NCI-H2227 treated with DMSO at 0.1 percent for 48 hours (cell line): Measurements from ENCODE around the gene VIT.

Experiments used
- DNase-seq: peaks from one replicate; lab custom pipeline; 2025; lab: John Stamatoyannopoulos, UW

The VIT gene, protein sequence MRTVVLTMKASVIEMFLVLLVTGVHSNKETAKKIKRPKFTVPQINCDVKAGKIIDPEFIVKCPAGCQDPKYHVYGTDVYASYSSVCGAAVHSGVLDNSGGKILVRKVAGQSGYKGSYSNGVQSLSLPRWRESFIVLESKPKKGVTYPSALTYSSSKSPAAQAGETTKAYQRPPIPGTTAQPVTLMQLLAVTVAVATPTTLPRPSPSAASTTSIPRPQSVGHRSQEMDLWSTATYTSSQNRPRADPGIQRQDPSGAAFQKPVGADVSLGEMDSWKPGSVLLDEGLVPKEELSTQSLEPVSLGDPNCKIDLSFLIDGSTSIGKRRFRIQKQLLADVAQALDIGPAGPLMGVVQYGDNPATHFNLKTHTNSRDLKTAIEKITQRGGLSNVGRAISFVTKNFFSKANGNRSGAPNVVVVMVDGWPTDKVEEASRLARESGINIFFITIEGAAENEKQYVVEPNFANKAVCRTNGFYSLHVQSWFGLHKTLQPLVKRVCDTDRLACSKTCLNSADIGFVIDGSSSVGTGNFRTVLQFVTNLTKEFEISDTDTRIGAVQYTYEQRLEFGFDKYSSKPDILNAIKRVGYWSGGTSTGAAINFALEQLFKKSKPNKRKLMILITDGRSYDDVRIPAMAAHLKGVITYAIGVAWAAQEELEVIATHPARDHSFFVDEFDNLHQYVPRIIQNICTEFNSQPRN

GRCh38 chr2:36696533-36696932 lies at the start of gene VIT:
Gene VIT (plus strand): TSS chr2:36696707. CDS start chr2:36716371, 19,664 bp downstream.
- no peak for DNase-seq

DNA sequence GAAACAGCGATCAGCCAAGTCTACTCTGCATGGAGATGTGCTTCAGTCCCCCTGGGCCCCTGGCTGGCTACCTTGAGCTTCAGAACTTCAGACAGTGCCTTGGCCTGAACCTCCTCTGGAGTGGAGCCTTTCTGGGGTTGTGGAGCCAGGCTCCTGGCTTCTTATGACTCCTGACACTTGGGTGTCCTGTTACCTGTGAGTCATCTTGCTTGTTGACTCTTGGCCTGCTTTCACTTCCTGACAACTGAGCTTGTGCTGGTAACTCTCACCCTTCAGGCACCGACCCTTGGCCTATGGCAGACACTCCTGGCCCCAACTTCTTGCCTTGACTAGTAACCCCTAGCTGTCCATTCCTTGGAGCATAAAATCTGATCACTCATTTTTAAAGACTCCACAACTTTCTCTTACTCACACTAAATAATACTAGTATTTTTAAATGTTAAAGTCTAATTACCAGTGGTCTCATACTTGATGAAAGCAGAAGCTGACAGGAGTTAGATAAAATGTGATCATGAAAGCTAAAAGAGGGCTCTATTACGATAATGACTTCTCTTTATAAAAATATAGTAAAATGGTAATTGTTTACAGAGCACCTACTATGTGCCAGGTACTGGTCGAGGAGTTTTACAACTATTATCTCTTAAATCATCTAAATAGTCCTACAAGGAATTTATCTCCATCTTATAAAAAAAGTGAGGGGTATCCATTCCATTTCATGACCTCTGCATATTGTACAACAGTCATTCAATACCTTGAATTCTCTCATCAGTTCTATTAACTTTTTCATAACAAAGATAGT lies 46.3 kb upstream of the VIT start:
- DNase-seq: no peak

GRCh38 chr2:36653155-36653554 lies 43.4 kb upstream of the VIT start:
- no peak for DNase-seq

DNA sequence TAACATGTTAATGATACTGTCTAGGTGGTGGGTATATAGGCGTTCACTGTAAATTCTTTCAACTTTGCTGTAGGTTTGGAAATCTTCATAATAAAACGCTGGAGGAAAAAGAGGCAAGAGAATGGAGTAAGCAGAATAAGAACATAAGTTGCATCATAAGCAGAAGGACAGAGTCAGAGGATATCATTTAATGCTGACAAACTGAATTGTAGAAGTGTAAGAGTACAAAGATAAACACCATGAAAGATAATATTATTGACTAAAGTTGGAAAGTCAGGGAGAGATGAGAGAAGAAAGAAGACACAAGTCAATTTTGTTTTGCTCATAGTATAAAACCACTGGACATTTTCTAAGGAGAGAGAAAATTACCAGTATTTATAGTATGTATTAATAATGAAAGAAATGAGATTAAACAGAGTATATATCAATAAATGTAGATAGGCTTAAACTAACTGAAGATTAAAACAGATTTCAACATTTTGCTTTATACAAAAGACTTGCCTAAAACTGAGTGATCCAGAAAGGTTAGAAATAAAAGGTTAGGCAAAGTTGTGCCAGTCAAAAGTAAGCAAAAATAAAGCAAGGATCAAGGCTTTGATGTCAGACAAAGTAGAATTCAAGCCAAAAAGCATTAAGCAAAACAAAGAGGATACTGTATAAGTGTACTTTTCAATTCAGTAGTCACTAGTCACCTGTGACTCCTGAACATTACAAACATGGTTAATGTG lies 42.4 kb upstream of the VIT start:
- no peak for DNase-seq

DNA sequence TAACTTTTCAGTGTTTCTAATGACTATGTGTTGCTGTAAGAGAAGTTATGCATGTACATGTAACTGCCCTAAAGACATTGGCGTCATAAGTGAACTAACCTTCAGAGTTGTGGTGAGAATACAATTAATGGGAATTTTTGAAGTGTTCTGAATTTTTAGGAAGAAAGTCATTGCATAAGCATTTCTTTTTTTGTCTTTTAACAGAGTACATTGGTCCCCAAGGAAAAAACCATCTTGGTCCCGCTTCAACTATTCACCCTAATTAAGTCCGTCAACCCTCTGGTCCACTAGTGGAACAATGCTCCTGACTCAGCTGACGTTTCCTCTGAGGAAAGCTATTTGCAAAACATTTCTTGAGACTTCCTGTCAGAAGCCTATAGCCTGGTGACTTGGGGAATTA lies 41.1 kb upstream of the VIT start:
- no peak for DNase-seq

DNA sequence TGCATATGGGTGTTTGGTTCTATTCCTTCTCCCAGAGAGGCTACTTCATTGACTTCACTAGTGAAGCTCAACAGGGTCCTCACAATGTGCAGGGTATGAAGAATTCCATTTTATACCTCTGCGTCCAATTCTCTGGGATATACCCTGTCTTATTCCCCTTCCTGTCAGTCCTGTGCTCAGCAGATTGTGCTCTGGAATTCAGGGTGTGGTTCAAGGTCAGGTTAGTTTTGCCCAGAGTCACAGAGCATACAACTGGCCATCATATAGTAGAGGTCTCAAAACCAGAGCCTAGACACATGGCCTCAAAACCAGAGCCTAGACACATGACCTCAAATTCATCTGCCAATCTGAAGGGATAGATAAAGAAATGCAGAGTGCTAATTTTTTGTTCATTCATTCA lies 38.8 kb upstream of the VIT start:
- DNase-seq: no peak

DNA sequence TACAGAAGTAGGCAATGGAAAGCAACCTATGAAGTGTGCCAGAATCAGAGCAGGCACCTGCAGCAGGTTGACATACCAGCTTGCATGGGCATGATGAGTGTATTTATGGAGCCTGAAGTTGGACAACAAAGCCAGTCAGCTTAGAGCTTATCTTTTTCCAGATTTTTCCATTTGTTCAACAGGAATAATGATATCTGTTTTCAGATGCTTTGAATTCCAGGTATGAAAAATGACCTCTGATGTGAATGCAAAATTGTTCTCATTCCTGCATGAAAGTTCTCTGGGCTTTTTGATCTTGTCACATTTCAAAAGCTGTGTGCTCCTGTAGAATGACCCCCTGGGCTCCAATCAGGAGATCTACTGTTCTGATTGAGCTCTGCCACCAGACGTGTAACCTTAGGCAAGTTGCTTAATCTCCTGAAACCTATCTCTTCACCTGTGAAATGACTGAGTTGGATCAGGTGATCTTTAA lies 38.2 kb upstream of the VIT start:
- no peak for DNase-seq

DNA sequence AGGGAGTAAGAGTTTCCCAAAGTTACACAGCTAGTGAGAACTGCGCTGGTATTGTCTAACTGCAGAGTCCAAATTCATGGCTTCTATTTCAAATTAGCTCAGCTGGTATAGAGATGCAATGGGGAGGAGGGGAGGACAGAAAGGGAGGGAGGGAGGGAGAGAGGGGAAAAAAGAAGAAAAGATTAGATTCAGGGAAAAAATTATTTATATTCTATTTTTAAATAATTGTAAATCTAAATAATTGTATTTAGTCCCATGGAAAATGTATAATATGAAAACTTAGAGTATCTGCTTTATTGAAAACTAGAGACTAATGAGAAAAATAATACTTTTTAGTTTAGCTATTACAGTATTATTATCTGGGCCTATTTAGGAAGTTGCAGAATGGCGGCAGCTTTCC lies 37.3 kb upstream of the VIT start:
- no peak for DNase-seq

GRCh38 chr2:36659872-36660312 lies 36.6 kb upstream of the VIT start:
- DNase-seq: no peak

DNA sequence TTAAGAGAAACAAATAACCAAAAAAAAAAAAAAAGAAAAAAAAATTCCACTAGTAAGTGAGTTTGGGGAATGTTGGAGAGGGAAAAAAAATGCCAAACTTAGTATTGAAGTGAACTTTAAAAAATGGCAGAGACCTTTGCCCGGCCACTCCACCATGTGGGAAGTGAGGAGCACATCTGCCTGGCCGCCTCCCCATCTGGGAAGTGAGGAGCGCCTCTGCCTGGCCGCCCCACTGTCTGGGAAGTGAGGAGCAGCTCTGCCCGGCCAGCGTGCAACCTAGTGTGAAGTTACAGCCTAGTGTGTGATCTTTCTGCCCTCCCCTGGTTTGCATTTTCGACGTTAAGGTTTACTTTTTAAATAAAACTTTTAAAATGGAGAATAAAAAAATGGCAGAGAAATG lies 33.9 kb upstream of the VIT start:
- DNase-seq: no peak

DNA sequence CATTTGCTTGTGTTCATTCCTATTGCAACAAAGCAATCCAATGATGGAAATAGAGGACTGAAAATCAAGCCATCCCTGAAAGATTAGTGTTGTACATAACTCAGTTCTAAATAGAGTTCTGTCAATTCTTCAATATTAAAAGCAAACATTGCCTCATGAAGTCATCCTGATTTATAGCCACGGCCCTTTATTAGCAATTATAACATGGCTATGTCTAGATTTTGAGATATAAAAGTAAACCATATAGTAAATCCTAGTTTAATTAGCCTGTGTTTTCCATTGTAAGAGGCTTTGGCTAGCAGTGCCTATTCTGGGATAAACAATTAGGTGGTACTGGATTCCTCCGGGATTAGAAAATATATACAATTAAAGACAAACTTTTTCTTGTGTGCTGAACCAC lies 33.2 kb upstream of the VIT start:
- no peak for DNase-seq

DNA sequence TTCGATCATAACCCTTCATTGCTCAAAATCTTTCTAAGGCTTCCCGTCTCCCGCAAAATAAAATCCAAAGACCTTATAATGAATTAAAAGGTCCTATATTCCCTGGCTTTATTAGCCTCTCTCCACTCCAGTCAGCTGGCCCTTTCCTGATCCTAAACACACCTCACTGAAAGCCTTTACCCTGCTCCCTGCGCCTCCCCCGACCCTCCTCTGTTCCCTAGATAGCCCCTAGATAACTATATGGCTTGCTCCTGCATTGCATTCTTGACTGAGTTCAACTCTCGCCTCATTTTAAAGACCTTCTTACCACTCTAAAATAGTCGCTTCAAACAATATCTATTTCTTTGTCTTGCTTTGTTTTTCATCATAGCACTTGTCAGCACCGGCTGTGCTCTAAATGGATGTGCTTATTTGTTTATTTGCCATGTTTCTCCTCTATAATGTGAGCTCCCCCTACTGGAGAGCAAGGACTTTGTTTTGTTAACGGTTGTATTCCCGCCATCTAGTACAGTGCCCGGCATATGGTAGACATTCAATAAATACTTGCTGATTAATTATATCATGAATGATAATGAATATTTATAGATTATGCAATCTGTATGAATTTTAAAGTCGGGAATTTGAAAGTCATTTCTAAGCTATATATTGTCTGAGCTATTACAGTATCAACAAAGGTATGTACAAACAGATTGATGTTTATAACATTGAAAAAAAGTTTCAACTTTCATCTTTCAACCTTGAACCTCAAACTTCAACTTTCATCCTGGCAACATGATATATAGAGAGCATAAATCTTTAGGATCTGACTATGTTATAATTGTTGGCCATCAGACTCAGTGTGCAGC lies 32.4 kb upstream of the VIT start:
- DNase-seq: peak; percentile 69

GRCh38 chr2:36664696-36665076 lies 31.8 kb upstream of the VIT start:
- DNase-seq: no peak

GRCh38 chr2:36667931-36668330 lies 28.6 kb upstream of the VIT start:
- no peak for DNase-seq

DNA sequence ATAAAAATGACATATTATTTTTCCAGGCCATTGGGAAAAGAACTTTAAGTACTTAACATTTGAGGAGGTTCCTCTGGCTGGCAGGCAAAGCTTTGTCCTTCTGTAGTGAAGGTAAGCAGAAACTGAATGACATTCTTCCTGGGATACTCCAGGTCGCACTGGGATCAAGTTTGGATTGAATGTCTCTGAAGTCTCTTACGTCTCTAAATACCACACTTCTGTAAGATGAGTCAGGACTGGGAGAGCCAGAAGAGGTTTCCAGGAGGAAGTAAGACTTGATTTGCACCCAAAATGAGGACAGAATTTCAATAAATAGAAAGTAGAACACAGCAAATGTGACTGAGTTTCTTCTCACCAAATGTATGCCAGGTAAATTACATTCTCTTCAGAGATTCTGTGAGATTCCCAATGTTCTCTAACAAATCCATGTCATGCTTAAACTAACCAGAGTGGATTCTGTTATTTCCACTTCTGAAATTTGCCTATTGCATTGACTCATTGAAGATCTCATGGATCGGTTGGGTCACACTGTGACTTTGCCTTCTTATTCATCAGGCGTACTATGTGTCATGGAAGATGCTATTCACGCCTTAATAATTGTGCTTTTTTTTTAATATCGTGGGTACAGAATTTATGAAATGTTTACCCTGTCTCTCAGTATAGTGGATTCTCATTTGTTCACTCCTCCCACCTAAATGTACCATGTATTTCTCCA lies 25.5 kb upstream of the VIT start:
- DNase-seq: no peak

GRCh38 chr2:36671731-36672130 lies 24.8 kb upstream of the VIT start:
- no peak for DNase-seq

DNA sequence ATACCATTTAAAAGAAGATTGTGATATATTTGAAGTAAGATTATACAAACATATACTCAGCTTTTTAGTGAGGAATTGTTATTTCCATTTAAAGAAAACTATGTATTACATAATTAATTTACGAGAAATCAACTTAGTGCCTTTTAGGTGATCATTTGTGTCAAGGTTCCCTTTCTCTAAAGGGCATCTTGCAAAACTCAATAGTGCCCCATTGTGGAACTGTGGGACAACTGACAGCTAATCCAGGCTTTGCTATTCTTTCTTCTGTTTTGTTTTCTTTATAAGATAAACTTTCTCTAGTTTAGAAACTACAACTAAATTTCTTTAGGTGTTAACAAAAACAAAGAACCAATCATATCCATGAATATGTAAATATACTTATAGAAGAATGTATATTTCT lies 24.3 kb upstream of the VIT start:
- no peak for DNase-seq

- no peak for DNase-seq
These were observed 20.8 kb upstream of the VIT start for GRCh38 chr2:36675579-36676282.

GRCh38 chr2:36676364-36676763 lies 20.1 kb upstream of the VIT start:
- no peak for DNase-seq

DNA sequence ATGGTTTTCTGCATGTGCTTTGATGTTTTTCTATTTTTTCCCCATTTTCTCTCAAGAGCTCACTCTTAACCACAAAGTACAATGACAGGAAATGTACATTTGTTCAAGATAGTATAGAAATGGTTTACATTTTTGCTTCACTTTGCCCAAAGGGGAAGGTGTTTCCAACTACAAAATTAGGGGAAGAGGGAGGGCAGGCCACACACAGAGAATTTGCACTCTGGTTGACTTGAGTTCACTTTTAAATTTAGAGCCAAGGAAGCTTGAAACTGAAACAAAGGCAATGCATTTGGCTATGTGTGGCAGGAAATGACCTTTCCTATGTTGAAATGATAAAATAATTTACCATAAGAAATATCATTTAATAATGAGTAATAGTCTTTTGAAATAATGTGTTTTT lies 19.1 kb upstream of the VIT start:
- DNase-seq: no peak
